Measurements from ENCODE around the gene ZC3H18.

- TF ChIP-seq CTCF (IDR thresholded peaks at IDR 0.05; ENCODE audit: low read depth, low read length, poor library complexity, severe bottlenecking) (no peak), EZH2phosphoT487 (IDR thresholded peaks at IDR 0.05; ENCODE audit: borderline replicate concordance, low read length) (no peak)
These were observed 49.9 kb downstream of the ZC3H18 start for GRCh38 chr16:88619859-88620815.
